ENCODE data around the gene RRBP1.

Gene RRBP1

DNA sequence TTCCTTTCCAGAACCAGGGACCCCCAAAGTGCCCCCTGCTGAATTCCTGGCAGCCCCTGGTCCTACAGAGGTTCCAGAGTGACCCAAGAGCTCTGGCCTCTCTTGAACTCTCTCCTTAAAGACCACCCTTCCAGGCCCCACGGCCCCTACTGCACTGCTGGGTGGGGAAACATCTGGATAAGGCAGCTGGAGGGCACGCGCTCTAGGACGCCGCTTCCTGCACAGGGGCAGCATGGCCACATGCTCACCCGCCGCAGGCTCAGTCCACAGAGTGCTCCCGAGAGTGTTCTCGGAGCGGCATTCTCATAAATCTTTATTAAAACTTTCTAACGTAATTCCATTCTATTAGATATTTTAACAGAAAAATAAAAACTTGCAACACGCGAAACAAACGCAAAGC, 37.0 kb downstream of the RRBP1 start:
- Histone ChIP-seq H3K27ac (replicated peaks) (no peak overlapping the region), H3K4me3 (replicated peaks; ENCODE audit: insufficient read depth, low read length) (no peak overlapping the region), H3K27me3 (ENCODE audit: insufficient read depth, poor library complexity, severe bottlenecking) (no peaks in the 10 kb centered on the region)
- TF ChIP-seq, protein P1, sequence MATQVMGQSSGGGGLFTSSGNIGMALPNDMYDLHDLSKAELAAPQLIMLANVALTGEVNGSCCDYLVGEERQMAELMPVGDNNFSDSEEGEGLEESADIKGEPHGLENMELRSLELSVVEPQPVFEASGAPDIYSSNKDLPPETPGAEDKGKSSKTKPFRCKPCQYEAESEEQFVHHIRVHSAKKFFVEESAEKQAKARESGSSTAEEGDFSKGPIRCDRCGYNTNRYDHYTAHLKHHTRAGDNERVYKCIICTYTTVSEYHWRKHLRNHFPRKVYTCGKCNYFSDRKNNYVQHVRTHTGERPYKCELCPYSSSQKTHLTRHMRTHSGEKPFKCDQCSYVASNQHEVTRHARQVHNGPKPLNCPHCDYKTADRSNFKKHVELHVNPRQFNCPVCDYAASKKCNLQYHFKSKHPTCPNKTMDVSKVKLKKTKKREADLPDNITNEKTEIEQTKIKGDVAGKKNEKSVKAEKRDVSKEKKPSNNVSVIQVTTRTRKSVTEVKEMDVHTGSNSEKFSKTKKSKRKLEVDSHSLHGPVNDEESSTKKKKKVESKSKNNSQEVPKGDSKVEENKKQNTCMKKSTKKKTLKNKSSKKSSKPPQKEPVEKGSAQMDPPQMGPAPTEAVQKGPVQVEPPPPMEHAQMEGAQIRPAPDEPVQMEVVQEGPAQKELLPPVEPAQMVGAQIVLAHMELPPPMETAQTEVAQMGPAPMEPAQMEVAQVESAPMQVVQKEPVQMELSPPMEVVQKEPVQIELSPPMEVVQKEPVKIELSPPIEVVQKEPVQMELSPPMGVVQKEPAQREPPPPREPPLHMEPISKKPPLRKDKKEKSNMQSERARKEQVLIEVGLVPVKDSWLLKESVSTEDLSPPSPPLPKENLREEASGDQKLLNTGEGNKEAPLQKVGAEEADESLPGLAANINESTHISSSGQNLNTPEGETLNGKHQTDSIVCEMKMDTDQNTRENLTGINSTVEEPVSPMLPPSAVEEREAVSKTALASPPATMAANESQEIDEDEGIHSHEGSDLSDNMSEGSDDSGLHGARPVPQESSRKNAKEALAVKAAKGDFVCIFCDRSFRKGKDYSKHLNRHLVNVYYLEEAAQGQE (IDR thresholded peaks at IDR 0.05; ENCODE audit: insufficient replicate concordance, low read depth) = no peak
- DNase-seq (ENCODE audit: low read depth in 1 of 2, low spot score in 1 of 2) = no peak

DNA sequence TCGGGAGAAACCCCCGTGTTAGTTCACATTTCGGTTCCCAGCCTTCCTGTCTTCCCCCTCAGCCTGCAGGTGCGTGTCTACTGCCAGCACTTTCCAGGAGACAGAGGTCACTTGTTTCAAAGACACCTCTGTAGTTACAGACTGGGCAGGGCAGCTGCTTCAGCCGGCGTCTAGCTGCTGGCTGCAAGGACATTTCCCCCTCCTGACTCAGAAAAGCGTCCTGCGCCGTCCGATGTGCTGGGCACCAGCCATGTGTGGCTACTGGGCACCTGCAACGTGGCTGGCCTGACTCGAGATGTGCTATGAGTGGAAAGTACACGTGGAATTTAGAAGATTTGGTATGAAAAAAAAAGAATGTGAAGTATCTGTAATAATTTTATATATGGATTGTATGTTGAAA, 37.6 kb downstream of the RRBP1 start:
- H3K4me3 ChIP-seq (replicated peaks; ENCODE audit: insufficient read depth, low read length) = no peak overlapping the region
- H3K27me3 ChIP-seq (ENCODE audit: insufficient read depth, poor library complexity, severe bottlenecking) = no peaks in the 10 kb centered on the region
- DNase-seq (ENCODE audit: low read depth in 1 of 2, low spot score in 1 of 2) = no peak
- no peak overlapping the region for H3K27ac ChIP-seq (replicated peaks)
- TF ChIP-seq SPI1 (IDR thresholded peaks at IDR 0.05; ENCODE audit: borderline replicate concordance, low read depth) (no peak), GABPA (IDR thresholded peaks at IDR 0.05; ENCODE audit: low read depth) (no peak), POLR2AphosphoS5 (IDR thresholded peaks at IDR 0.05; ENCODE audit: low read depth) (no peak)
- TF ChIP-seq, protein P1 (IDR thresholded peaks at IDR 0.05; ENCODE audit: insufficient replicate concordance, low read depth) = no peak
- TF ChIP-seq, protein P2, sequence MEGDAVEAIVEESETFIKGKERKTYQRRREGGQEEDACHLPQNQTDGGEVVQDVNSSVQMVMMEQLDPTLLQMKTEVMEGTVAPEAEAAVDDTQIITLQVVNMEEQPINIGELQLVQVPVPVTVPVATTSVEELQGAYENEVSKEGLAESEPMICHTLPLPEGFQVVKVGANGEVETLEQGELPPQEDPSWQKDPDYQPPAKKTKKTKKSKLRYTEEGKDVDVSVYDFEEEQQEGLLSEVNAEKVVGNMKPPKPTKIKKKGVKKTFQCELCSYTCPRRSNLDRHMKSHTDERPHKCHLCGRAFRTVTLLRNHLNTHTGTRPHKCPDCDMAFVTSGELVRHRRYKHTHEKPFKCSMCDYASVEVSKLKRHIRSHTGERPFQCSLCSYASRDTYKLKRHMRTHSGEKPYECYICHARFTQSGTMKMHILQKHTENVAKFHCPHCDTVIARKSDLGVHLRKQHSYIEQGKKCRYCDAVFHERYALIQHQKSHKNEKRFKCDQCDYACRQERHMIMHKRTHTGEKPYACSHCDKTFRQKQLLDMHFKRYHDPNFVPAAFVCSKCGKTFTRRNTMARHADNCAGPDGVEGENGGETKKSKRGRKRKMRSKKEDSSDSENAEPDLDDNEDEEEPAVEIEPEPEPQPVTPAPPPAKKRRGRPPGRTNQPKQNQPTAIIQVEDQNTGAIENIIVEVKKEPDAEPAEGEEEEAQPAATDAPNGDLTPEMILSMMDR (IDR thresholded peaks at IDR 0.05; ENCODE audit: insufficient read depth, low read length) = no peak

DNA sequence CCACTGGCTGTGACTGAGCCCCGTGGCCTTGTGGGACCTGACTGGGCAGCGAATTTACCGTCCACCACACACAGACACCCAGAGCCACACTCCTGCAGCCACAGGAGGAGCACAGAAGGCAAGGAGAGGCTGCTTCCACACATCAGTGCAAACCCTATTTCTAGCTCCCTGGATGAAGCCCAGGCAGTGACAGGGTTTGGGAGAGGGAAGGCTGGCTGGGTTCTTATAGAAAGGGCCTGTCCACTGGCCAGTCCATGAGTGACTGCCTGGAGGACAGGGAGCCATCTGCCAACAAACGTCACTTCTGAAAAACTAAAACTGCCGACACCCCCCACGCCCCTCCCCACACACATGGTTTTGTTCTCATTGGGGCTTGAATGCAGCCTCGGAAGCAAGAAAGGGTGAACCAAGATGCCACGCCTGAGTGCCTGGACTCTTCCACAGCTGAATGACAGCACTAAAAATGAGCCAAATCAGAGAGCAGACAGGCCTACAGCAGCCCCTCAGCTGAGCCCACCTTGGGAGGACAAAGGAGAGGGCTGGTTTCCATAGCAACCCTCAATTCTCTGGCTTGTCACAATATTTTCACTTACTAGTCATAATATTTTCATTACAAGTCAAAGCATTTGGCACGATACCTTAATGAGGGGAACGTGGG, 38.4 kb downstream of the RRBP1 start:
- no peak for DNase-seq (ENCODE audit: low read depth in 1 of 2, low spot score in 1 of 2)
- peak overlapping the region; percentile 17; the same call in 1 of the 2 replicates for H3K27ac ChIP-seq (replicated peaks)
- no peaks in the 10 kb centered on the region for H3K27me3 ChIP-seq (ENCODE audit: insufficient read depth, poor library complexity, severe bottlenecking)
- TF ChIP-seq POLR2AphosphoS5 (IDR thresholded peaks at IDR 0.05; ENCODE audit: low read depth) (no peak), SPI1 (IDR thresholded peaks at IDR 0.05; ENCODE audit: borderline replicate concordance, low read depth) (no peak), GABPA (IDR thresholded peaks at IDR 0.05; ENCODE audit: low read depth) (no peak)
- TF ChIP-seq, protein P1 (IDR thresholded peaks at IDR 0.05; ENCODE audit: insufficient replicate concordance, low read depth) = no peak
- TF ChIP-seq, protein P2 (IDR thresholded peaks at IDR 0.05; ENCODE audit: insufficient read depth, low read length) = no peak
- H3K4me3 ChIP-seq (replicated peaks; ENCODE audit: insufficient read depth, low read length) = no peak overlapping the region

All from HL-60 (cell line).